NK-92 (cell line): ENCODE measurements around the gene SAAL1.
"Not testable (repeated sequence)": the region's sequence is repeated elsewhere in the genome, so short reads cannot be mapped to it uniquely, and the experiment has no call there.

Source experiments
- DNase-seq: peaks from one replicate; lab custom pipeline; 2025; ENCODE audit not compliant: unreplicated experiment; lab: John Stamatoyannopoulos, UW

SAAL1 gene, protein sequence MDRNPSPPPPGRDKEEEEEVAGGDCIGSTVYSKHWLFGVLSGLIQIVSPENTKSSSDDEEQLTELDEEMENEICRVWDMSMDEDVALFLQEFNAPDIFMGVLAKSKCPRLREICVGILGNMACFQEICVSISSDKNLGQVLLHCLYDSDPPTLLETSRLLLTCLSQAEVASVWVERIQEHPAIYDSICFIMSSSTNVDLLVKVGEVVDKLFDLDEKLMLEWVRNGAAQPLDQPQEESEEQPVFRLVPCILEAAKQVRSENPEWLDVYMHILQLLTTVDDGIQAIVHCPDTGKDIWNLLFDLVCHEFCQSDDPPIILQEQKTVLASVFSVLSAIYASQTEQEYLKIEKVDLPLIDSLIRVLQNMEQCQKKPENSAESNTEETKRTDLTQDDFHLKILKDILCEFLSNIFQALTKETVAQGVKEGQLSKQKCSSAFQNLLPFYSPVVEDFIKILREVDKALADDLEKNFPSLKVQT

GRCh38 chr11:18105802-18106574, at the start of gene SAAL1:
TSS of gene SAAL1 (minus strand) at chr11:18106082. CDS start at chr11:18106041, 41 bp downstream.
- peak; percentile 8 for DNase-seq

GRCh38 chr11:18151581-18151980, 45.7 kb upstream of the SAAL1 start:
- no peak for DNase-seq

DNA sequence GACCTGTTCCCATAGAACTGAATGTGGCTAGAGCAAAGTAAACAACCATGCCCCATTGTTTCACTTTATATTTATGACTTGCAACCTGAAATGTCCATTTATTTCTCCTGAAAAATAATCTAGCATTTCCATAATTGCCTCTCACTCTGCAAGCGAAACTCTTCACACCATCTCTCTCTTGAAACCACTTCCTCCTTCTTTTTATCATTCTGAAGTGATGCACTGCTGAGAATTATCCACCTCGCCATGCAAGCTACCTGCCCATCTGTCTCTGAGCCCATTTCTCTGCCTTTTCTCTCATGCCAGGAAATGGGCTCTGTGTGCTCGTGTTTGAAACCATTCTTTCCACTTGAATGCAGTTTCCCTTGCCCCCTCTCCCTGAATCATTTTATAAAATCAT, 40.0 kb upstream of the SAAL1 start:
- no peak for DNase-seq

GRCh38 chr11:18145025-18145424, 39.1 kb upstream of the SAAL1 start:
- no peak for DNase-seq

- DNase-seq, result no peak
Observed at GRCh38 chr11:18144243-18144642, 38.4 kb upstream of the SAAL1 start.

GRCh38 chr11:18140145-18140544, 34.3 kb upstream of the SAAL1 start:
- DNase-seq, result no peak

DNA sequence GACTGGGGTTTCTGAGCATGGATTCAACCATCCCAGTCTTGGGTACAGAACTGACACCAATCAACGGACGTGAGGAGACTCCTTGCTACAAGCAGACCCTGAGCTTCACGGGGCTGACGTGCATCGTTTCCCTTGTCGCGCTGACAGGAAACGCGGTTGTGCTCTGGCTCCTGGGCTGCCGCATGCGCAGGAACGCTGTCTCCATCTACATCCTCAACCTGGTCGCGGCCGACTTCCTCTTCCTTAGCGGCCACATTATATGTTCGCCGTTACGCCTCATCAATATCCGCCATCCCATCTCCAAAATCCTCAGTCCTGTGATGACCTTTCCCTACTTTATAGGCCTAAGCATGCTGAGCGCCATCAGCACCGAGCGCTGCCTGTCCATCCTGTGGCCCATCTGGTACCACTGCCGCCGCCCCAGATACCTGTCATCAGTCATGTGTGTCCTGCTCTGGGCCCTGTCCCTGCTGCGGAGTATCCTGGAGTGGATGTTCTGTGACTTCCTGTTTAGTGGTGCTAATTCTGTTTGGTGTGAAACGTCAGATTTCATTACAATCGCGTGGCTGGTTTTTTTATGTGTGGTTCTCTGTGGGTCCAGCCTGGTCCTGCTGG, 31.4 kb upstream of the SAAL1 start:
- no peak for DNase-seq

DNA sequence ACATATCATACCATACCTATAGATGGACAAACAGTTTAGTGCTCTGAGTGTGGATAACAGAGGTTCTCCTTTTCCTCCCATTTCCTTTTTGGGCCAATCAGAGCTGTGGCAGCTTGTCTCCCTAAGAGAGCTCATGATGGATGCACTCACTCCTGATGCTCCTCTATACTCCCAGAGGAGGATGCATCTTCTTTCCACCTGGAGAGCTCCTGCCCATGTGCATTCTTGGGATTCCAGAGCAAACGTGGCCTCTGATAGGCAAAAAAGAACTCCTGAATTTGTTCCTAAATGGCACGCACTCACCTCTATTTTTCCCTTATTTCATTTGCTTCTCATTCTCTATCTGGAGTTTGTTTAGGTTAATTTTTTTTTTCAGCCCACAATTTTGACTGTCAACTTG, 29.4 kb upstream of the SAAL1 start:
- no peak for DNase-seq

- no peak for DNase-seq
Observed at GRCh38 chr11:18132341-18132740, 26.5 kb upstream of the SAAL1 start, which contains the start of gene MRGPRX3. TSS of gene MRGPRX3 (plus strand) at chr11:18132571. CDS start at chr11:18137203, 4,632 bp downstream.

GRCh38 chr11:18131115-18131514, 25.2 kb upstream of the SAAL1 start:
- not testable (repeated sequence) for DNase-seq

DNA sequence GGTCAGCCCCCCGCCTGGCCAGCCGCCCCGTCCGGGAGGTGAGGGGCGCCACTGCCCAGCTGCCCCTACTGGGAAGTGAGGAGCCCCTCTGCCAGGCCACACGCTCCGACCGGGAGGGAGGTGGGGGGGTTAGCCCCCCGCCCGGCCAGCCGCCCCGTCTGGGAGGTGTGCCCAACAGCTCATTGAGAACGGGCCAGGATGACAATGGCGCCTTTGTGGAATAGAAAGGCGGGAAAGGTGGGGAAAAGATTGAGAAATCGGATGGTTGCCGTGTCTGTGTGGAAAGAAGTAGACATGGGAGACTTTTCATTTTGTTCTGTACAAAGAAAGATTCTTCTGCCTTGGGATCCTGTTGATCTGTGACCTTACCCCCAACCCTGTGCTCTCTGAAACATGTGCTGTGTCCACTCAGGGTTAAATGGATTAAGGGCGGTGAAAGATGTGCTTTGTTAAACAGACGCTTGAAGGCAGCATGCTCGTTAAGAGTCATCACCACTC, 15.5 kb upstream of the SAAL1 start:
- DNase-seq, result not testable (repeated sequence)

DNA sequence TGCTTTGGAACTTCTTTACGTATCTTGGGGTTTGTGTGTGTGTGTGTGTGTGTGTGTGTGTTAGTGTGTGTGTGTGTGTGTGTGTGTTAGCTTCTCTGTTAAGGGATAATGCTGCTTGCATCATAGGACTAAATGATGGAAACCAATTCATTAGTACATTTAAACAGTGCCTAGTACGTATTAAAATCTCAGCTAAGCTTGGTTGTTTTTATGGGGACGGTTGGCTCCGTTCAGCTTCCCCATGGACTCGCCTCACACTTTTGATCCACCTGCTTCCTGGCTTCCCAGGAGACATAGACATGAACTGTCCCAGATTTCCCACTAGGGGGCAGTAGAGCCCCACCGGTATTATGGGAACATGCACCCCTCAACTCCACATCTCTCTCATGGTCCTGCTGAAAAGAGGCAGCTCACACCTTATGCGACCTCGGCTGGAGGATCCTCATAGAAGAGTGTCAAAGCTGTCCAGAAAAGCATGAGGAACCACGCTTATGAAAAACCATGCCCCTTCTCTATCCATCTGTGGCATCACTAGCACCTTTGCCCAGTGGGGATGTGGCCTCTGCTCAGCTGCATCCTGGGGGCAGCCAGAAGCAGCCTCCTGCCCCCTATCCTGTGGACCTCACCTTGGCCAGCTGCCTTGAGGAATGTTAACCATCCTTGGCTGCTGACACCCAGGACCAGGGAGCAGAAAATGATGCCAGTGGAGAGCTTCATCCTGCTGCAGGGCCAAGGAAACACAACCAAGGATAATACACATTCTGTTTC, 9.7 kb upstream of the SAAL1 start:
- no peak for DNase-seq

DNA sequence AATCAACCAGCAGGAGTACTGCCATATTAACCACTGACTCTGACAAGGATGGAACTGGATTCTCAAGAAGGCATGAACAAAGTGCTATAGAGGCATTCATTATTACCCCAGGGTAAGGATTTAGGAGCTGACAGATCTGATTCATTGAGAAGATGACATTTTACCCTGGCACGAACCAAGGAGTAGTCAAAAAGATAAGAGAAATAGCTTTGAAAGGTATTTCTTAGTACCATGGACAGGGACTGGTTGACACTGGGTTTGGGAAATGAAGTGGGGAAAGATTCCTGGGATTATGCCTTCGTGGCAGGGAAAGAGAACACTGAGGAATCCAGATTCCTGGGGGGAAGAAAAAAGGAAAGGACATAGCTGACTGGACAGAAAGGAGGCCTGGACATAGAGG, 5.1 kb upstream of the SAAL1 start:
- DNase-seq, result no peak

DNA sequence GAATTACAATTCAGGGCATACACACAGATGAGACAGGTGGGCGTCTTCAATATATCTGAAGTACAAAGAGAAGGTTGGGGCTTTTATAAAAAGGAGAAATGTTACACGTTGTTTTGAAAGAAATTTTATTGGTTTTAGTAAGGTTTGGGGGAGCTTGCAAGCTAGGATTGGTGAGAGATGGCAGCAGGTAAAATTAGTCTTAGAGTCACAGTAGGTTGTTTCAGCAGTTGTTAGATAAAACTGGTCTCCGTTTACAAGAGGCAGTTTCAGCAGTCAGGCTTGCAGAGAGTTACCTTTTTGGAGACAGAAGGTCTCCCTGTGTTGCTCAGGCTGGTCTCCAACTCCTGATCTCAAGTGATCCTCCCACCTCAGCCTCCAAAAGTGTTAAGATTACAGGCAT, 2.4 kb upstream of the SAAL1 start:
- DNase-seq, result no peak

DNA sequence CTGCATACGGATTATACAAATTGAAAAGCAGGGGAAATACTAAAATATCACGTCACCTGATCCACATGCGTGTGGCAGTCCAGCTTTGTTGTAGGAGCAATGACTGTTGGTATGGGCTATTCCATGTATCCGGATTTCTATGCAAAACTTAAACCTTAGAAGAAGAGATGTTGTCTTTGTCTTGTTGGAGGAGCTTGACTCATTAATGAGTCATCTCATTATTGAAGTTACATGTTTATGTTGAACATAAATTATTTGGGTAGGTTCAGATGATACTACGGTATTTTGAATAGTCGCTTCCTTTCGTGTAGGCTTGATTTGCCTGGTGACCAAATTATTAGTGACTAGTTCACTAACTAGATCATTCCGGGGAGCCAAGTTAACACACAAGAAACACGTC, 806 bp upstream of the SAAL1 start:
- no peak for DNase-seq

DNA sequence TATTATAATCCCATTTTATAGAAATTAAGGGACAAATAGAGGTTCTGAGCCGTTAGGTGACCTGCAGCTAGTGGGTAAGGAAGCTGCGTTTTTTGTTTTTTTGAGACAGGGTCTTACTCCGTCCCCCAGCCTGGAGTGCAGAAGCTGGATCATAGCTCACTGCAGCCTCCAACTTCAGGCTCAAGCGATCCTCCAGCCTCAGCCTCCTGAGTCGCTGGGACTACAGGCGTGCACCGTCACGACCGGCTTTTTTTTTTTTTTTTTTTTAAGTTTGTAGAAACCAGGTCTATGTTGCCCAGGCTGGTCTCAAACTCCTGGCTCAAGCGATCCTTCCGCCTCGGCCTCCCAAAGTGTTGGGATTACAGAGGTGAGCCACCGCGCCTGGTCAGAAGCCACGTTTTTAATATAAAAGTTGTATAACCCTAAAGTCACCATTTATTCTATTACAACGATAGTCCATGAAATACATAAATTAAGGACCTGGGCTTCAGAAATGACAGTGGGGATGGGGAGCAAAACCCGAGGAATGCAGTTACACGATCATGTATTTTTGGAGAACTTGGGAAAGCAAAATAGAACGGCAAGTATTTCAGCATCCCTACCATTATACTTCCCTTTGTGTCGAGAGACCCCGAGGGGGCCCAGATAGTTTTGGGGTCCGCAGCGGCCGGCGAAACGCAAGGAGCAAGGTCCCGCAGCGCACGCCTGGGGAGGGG, 638 bp downstream of the SAAL1 start:
- DNase-seq, result no peak

DNA sequence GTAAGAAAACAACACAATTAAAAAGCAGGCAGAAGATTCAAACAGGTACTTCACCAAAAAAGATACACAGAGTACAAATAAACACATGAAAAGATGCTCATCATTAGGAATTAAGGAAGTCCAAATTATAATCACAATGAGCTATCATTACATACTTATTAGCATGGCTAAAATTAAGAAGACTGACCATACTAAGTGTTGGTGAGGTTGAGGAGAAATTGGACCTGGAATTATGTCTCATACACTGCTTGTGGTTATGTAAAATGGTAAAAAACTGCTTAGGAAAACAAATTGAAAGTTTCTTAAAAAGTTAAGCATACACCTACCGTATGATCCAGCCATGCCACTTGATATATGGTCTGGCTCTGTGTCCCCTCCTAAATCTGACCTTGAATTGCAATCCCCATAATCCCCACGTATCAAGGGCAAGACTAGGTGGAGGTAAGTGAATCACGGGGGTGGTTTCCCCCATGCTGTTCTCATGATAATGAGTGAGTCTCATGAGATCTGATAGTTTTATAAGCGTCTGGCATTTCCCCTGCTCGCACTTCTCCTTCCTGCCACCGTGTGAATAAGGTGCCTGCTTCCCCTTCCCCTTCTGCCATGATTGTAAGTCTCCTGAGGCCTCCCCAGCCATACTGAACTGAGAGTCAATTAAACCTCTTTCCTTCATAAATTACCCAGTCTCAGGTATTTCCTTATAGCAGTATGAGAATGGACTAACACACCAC, 4.8 kb downstream of the SAAL1 start:
- no peak for DNase-seq

- no peak for DNase-seq
Observed at GRCh38 chr11:18093959-18094358, 11.9 kb downstream of the SAAL1 start.

DNA sequence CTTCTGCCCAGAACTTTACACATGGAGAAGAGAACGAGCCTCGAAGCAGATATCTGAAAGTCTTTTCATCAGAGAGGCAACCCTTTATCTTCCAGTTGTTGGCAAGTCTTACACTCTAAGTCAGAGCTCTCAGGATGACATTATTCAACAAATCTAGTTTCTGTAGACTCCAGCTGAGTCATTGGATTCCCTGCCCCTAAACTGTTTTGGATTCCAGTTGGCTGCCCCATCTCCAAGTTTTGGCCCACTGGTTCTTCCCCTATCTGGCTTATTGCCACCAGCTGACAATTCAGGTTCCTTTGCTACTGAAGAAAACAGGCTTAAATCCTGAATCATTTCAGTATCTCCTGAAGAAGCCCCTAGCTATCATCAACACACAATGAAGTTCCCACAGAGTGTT, 14.2 kb downstream of the SAAL1 start:
- DNase-seq, result no peak
